Tongue (tissue), 2 donors: ENCODE results near the gene MBD3L4. TPM values are rescaled to one million over a fixed set of nuclear protein-coding genes. Genes with fewer than 3 reads are reported as not detected.
"Not testable (repeated sequence)": the region's sequence is repeated elsewhere in the genome, so short reads cannot be mapped to it uniquely, and the experiment has no call there.

ENCODE experiments used
- DNase-seq: peaks from one replicate; pipeline ENCODE4 v3.0.0-alpha.2; 2015
- total RNA-seq: library from RNA; depleted of rRNA; stranded (reverse); fragments of >200 nt; gene quantifications from one replicate; pipeline ENCODE4 v1.2.3, GENCODE V29; 2014

MBD3L4 gene
- not detected for total RNA-seq

DNA sequence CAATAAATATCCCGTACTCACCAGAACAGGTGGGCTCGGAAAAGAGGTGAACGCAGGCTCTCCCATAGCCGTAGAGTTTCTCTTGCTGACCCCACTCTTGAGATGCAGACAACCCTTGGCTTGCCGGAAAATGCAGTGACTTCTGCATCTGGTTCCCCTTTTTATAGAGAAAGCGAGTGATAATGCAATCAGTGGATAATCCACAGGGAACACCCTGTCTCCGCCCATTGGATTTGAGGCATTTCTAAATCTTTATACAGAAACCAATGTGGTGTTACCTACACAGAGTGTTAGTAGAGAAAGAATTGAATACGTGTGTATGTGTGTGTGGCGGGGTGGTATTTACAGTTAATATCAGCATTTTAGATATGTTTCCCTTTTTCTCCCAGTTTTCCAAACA, at the start of gene MBD3L4:
Gene MBD3L4 (minus strand): TSS at position 101 of the 400 bp plus-strand sequence. CDS start 35 bp downstream, at position 66.
- DNase-seq = not testable (repeated sequence)

DNA sequence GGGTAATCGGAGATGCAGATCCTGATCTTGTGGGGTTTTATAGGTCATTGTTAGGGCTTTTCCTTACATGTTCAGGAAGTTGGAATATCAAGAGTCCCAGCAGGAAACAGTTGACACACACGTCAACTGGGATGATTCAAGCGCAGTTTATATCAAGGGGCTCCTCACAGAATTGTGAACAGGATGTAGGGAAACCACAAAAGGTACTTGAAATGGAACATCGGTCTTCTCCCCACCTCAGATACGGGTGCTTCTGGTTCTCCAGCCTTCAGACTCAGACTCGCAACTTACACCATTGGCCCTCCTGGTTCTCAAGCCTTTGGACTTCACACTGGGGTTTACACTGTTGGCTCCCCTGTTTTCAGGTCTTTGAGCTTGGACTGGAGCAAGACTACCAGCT, 49.0 kb upstream of the MBD3L4 start:
- no peak for DNase-seq

DNA sequence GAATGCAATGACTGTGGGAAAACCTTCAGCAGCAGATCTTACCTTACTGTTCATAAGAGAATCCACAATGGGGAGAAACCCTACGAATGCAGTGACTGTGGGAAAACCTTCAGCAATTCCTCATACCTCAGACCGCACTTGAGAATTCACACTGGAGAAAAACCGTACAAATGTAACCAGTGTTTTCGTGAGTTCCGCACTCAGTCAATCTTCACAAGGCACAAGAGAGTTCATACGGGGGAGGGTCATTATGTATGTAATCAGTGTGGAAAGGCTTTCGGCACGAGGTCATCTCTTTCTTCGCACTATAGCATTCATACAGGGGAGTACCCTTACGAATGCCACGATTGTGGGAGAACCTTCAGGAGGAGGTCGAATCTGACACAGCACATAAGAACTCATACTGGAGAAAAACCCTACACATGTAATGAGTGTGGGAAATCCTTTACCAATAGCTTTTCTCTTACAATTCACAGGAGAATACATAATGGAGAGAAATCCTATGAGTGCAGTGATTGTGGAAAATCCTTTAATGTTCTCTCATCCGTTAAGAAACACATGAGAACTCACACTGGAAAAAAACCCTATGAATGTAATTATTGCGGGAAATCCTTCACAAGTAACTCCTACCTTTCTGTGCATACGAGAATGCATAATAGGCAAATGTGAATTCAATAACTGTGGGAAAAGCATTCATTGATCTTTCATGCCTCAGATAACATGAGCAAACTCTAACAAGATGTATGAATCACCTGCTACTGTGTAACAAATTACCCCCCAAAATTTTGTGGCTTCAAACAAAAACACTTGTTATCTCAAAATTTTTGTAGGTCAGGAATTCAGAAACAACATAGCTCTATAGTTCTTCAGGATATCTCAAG, 43.3 kb upstream of the MBD3L4 start:
- no peak for DNase-seq

DNA sequence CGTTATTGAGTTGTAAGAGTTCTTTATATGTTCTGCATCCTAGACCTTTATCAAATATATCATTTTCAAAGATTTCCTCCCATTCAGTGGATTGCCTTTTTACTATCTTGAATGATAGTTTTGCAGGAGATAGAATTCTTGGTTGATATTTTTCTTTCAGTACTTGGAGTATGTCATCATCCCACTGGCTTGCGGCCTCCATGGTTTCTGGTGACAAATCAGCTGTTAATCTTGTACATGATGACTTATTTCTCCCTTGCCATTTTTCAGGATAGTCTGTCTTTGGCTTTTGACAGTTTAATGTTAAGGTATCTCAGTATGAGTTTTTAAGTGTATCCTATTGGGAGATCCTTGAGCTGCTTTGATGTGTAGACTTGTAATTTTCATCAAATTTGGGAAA, 38.0 kb upstream of the MBD3L4 start:
- no peak for DNase-seq

DNA sequence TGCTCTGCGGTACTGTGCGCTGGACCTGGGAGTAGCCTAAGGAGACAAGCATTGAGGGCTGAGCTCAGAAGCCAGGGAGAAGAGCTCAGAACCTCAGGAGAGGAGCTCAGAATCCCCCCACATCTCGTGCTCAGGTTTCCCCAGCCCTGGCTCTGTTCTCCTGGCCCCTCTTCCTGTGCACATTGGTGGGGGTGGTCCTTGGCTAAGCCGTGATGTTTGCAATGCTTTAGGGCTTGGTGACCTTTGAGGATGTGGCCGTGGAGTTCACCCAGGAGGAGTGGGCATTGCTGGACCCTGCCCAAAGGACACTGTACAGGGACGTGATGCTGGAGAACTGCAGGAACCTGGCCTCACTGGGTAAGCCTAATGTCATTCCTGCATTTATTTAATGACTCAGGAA, 36.2 kb upstream of the MBD3L4 start:
- no peak for DNase-seq

DNA sequence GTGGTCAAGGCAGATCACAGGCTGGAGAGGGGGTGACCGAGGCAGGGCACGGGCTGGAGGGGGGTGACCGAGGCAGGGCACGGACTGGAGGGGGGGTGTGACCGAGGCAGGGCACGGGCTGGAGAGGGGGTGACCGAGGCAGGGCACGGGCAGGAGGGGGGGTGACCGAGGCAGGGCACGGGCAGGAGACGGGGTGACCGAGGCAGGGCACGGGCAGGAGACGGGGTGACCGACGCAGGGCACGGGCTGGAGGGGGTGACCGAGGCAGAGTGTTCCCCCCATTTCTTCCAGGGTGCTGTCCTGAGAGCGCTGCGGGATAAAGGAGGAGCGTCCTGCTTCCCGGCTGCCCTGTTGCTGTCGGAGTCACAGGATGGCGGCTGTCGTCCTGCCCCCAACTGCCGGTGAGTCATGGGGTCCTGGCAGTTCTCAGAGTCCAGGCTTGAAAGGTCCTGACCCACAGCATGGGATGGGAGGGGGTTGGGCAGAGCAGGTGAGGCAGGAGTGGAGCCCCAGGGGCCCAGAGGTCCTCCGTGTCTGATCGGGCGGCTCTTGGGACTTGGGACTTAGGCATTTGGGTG, 34.8 kb upstream of the MBD3L4 start:
- no peak for DNase-seq

DNA sequence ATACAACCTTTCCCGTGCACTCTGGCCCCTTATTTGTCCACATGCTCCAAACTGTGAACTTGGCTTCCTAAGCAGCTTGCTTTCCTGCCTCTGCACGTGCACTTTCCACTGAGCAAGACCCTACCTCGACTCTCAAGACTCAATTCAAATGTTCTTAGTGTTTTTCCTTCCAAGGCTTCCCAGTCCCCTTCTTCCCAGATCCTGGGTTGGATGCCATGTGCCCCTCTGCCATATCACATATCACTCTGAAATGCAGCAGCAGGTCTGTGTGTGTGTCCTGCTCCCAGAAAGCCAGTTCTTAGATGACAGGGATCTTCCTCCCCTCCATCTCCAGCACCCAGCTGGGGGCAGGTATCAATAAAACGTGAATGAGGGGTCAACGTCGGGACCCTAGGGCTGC, 32.6 kb upstream of the MBD3L4 start:
- no peak for DNase-seq

DNA sequence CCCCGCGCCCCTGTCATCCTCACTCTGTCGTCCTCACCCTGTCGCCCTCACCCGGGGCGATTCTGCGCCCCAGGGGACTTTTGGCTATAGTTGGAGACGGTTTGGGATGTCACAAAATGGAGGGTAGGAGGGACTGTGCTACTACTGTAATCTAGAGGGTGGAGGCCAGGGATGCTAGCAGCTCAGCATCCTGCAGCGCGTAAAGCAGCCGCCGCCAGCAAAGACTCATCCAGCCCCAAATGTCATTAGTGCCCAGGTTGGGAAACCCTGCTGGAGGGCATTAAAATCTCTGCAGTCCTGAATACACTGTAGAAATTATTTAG, 29.9 kb upstream of the MBD3L4 start:
- DNase-seq = no peak

DNA sequence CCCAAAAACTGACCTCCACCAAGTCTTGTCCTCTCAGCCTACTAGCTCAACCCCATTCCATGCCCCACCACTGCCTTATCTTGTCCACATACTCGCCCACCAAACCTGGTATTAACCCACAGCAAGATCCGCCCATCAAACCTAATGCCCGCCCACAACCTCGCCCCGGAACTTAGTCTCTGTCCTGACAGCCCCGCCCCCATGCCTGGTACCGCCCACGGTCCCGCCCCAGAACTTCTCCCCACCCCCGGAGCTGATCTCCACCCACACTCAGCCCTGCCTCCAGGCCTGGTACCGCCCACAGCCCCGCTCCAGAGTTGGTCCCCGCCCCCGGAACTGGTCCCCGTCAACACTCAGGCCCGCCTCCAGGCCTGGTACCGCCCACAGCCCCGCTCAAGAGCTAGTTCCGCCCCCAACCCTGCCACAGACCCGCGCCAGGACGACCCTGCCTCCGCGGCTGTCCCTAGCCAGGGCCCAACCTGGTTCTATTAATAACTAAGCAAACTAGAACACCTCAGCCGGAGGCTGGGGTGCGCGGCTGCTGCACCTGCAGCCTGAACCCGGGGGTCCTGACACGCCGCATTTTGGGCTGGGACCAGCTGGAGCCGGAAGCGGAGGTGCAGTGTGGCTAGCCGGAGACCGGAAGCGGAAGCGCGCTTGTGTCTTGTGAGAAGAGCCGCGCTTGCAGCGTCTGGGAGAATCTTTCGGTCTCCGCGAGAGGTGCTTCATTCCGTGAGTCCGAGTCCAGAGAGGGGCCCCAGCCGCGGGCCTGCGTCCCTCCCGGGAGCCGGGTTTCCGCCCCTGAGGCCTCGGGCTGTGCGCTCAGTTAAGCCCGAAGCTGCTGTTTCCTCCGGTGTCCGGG, 29.3 kb upstream of the MBD3L4 start, which contains the start of gene ZNF557:
Gene ZNF557 (plus strand): TSS at position 662 of the 862 bp plus-strand sequence. CDS start 5,372 bp downstream, outside the sequence.
- DNase-seq = peak; percentile 99

DNA sequence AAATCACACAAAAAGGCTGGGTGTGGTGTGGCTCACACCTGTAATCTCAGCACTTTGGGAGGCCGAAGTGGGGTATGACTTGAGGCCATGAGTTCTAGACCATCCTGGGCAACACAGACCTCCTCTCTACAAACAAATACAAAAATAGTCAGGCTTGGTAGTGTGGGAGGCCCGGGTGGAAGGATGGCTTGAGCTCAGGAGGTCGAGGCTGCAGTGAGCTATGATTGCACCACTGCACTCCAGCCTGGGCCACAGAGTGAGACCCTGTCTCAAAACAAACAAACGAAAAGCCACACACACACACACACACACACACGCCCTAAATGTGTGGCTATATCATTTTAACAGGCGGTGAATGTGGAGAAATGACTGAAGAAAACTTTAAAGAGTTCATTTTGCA, 28.6 kb upstream of the MBD3L4 start:
- no peak for DNase-seq

DNA sequence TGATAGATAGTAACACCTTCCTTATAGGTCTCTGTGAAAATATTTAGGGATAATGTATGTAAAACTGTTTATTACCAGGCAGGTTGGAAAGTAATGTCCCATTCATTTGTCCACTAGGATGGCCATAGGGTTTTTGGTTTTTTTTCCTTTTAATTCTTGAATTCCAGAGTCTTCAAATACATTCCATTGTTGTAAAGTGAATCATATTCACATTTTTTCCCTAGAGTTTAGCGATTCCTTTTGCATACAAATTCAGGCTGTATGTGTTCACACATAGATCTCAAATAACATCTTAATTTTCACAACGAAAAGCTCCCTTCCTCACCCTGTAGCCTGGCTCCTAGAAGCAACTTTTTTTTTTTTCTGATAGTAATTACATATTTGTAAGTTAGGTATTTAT, 27.7 kb upstream of the MBD3L4 start:
- no peak for DNase-seq

DNA sequence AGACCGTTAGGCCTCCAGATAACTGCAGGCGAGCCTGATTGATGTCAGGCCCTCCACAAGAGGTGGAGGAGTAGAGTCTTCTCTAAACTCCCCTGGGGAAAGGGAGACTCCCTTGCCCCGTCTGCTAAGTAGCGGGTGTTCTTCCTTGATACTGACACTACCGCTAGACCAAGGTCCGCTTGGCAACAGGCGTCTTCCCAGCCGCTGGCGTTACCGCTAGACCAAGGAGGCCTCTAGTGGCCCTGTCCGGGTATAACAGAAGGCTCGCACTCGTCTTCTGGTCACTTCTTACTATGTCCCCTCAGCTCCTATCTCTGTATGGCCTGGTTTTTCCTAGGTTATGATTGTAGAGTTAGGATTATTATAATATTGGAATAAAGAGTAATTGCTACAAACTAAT, 27.1 kb upstream of the MBD3L4 start:
- DNase-seq = peak; percentile 24

DNA sequence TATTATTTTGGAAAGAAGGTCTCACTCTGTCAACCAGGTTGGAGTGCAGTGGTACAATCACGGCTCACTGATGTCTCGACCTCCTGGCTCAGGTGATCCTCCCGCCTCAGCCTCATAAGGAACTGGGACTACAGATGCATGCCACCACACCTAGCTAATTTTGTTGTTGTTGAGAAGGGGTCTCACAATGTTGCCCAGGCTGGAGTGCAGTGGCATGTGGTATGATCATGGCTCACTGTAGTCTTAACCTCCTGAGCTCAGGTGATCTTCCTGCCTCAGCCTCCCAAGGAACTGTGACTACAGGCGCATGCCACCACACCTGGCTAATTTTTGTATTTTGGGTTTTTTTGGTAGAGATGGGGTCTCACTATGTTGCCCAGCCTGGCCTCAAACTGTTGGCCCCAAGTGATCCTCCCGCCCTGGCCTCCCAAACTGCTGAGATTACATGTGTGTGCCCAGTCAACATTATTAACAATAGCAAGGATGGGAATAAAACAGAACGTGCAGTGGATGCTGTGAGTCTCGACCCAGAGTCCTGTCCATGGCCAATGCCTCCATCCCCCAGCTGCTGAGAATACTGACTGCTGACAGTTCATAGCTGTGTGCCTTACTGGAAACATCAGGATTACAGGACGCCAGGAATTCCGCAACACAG, 23.9 kb upstream of the MBD3L4 start:
- no peak for DNase-seq

DNA sequence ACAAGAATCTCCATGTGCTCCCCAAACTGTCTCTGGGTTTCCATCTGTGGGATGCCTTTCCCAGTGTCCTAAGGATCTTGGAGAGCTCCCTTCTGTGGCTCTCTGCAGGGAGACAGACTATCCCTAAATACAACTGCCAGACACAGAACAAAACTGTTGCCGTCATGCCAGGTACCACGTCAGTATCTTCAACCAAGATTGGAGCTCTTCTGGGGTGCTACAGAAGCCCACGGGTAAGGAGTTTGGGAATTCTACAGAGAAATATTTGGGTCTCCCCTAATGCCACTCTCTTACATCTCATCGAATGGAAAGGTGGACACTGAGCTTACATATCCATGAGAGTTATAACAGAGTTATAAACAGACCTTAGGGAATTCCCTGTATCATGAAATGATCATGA, 23.4 kb upstream of the MBD3L4 start:
- DNase-seq = no peak

DNA sequence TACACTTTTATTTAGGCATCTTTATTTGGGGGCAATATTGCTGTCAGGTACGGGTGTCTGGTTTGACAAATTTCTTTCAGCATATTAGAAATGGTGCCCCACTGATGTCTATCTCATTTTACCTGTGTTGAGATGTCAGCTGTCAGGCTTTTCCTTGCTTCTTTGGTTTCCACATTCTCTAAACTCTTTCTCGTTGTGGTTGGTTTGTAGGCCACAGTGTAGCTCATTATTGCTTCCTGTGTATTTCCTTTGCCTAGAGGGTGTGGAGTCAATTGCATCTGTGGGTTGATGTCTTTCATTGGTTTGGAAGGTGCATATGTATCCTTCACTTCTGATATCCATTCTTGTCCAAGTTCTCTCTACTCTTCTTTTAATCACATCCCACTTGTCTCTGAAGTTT, 20.0 kb upstream of the MBD3L4 start:
- not testable (repeated sequence) for DNase-seq

DNA sequence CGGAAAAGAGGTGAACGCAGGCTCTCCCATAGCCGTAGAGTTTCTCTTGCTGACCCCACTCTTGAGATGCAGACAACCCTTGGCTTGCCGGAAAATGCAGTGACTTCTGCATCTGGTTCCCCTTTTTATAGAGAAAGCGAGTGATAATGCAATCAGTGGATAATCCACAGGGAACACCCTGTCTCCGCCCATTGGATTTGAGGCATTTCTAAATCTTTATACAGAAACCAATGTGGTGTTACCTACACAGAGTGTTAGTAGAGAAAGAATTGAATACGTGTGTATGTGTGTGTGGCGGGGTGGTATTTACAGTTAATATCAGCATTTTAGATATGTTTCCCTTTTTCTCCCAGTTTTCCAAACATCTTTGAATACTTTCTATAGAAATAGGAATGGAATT, 18.6 kb upstream of the MBD3L4 start, which contains the start of gene MBD3L3:
Gene MBD3L3 (minus strand): TSS at position 101 of the 400 bp plus-strand sequence. CDS start 71 bp downstream, at position 30.
- not testable (repeated sequence) for DNase-seq

DNA sequence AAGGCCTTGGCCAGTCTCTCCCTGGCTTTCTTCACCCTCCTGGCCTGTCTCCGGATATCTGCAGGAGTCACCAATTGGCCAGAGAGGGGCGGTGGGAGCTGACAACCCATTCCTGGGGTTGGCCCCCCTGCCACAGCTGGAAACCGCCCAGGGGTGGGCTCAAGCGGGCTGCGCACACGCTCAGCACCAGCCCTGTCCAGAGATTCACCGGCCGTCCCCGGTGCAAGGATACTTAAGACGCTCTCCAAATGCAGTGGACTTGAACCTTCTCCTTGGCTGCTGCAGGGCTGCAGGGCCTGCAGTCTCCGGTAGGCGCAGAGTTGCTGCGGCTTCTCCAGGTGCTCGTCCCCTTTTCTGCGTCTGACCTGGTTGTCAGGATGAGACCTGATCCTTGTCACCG, 16.4 kb upstream of the MBD3L4 start:
- not testable (repeated sequence) for DNase-seq

DNA sequence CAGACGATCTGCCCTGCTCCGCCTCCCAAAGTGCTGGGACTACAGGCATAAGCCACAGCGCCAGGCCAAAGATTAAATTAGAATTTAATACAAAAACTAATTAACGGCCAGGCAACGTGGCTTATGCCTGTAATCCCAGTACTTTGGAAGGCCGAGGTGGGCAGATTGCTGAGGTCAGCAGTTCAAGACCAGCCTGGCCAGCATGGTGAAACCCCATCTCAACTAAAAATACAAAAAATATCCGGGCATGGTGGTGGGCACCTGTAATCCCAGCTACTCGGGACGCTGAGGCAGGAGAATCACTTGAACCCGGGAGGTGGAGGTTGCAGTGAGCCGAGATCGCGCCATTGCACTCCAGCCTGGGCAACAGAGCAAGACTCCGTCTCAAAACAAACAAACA, 15.7 kb upstream of the MBD3L4 start:
- not testable (repeated sequence) for DNase-seq

DNA sequence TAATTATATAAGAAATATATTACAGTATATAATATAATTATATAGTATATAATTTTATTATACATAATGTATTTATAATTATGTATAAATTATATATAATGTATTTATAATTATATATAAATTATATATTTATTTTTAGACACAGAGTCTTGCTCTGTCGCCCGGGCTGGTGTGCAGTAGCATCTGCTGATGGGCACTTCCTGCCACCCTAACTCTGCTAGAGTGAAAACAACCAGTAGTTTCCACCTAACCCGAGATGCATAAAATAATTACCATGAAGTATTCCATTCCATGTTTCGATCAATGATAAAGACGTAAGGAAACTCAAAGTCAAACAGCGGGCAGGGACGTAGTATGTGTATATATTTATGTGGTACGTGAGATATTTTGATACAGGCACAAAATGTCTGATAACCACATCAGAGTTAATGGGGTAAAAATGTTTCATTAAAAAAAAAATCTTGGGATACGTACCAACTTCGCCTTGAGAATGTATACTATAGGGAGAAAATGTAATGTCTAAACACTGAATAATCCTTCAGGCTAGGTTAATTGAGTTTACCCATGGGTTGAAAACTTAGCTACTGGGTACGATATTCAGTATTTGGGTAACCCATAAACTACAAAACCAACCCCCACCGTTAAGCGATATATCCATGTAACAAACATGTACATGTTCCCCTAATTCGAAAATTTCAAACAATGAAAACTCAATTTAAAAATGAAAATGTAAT, 14.8 kb upstream of the MBD3L4 start:
- DNase-seq = not testable (repeated sequence)

DNA sequence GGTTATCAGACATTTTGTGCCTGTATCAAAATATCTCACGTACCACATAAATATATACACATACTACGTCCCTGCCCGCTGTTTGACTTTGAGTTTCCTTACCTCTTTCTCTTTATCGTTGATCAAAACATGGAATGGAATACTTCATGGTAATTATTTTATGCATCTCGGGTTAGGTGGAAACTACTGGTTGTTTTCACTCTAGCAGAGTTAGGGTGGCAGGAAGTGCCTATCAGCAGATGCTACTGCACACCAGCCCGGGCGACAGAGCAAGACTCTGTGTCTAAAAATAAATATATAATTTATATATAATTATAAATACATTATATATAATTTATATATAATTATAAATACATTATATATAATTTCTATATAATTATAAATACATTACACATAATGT, 12.9 kb upstream of the MBD3L4 start:
- not testable (repeated sequence) for DNase-seq

DNA sequence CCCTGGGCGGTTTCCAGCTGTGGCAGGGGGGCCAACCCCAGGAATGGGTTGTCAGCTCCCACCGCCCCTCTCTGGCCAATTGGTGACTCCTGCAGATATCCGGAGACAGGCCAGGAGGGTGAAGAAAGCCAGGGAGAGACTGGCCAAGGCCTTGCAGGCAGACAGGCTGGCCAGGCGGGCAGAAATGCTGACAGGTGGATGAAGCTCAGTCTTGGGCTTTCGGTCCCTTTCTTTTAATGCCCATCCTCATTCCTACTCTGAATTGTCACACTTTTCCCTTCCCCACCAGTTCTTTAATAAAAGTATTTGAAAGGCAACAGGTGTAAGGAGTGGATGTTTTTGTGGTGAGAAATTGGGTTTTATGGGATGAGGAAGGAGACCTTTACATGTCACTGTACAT, 11.4 kb upstream of the MBD3L4 start:
- not testable (repeated sequence) for DNase-seq
